ENCODE results near the gene PKHD1.
A peak's percentile ranks its signal among the peaks of the same experiment; 100 is the strongest.
"Not testable (repeated sequence)": the region's sequence is repeated elsewhere in the genome, so short reads cannot be mapped to it uniquely, and the experiment has no call there.

The PKHD1 gene

GRCh38 chr6:52000064-52000463 is 87.3 kb downstream of the PKHD1 start:
- no peak for DNase-seq (ENCODE audit: extremely low read depth in 1 of 2, low read depth in 1 of 2)

GRCh38 chr6:51996296-51996947 is 91.0 kb downstream of the PKHD1 start:
- DNase-seq (ENCODE audit: extremely low read depth in 1 of 2, low read depth in 1 of 2), result no peak

- no peak for DNase-seq (ENCODE audit: extremely low read depth in 1 of 2, low read depth in 1 of 2)
Observed at GRCh38 chr6:51995214-51995755, 92.1 kb downstream of the PKHD1 start.

GRCh38 chr6:51992876-51993275 is 94.5 kb downstream of the PKHD1 start:
- DNase-seq (ENCODE audit: extremely low read depth in 1 of 2, low read depth in 1 of 2), result no peak

- no peak for DNase-seq (ENCODE audit: extremely low read depth in 1 of 2, low read depth in 1 of 2)
Observed at GRCh38 chr6:51989789-51990188, 97.6 kb downstream of the PKHD1 start.

- DNase-seq (ENCODE audit: extremely low read depth in 1 of 2, low read depth in 1 of 2), result no peak
Observed at GRCh38 chr6:51986864-51987263, 100.5 kb downstream of the PKHD1 start.

- no peak for DNase-seq (ENCODE audit: extremely low read depth in 1 of 2, low read depth in 1 of 2)
Observed at GRCh38 chr6:51983564-51983963, 103.8 kb downstream of the PKHD1 start.

- DNase-seq (ENCODE audit: extremely low read depth in 1 of 2, low read depth in 1 of 2), result not testable (repeated sequence)
Observed at GRCh38 chr6:51982695-51983094, 104.7 kb downstream of the PKHD1 start.

- no peak for DNase-seq (ENCODE audit: extremely low read depth in 1 of 2, low read depth in 1 of 2)
Observed at GRCh38 chr6:51976374-51976773, 111.0 kb downstream of the PKHD1 start.

GRCh38 chr6:51972659-51973058 is 114.8 kb downstream of the PKHD1 start:
- no peak for DNase-seq (ENCODE audit: extremely low read depth in 1 of 2, low read depth in 1 of 2)

GRCh38 chr6:51968265-51968664 is 119.1 kb downstream of the PKHD1 start:
- no peak for DNase-seq (ENCODE audit: extremely low read depth in 1 of 2, low read depth in 1 of 2)

GRCh38 chr6:51965222-51965801 is 122.1 kb downstream of the PKHD1 start:
- DNase-seq (ENCODE audit: extremely low read depth in 1 of 2, low read depth in 1 of 2), result no peak

GRCh38 chr6:51963980-51964379 is 123.4 kb downstream of the PKHD1 start:
- DNase-seq (ENCODE audit: extremely low read depth in 1 of 2, low read depth in 1 of 2), result no peak

- DNase-seq (ENCODE audit: extremely low read depth in 1 of 2, low read depth in 1 of 2), result no peak
Observed at GRCh38 chr6:51962354-51962753, 125.1 kb downstream of the PKHD1 start.

GRCh38 chr6:51960419-51960818 is 127.0 kb downstream of the PKHD1 start:
- no peak for DNase-seq (ENCODE audit: extremely low read depth in 1 of 2, low read depth in 1 of 2)

- peak; percentile 3 to 5 for DNase-seq (ENCODE audit: extremely low read depth in 1 of 2, low read depth in 1 of 2)
Observed at GRCh38 chr6:51959744-51960383, 127.5 kb downstream of the PKHD1 start.

GRCh38 chr6:51954681-51955080 is 132.7 kb downstream of the PKHD1 start:
- no peak for DNase-seq (ENCODE audit: extremely low read depth in 1 of 2, low read depth in 1 of 2)

- DNase-seq (ENCODE audit: extremely low read depth in 1 of 2, low read depth in 1 of 2), result no peak
Observed at GRCh38 chr6:51953246-51953645, 134.2 kb downstream of the PKHD1 start.

GRCh38 chr6:51951924-51952323 is 135.5 kb downstream of the PKHD1 start:
- DNase-seq (ENCODE audit: extremely low read depth in 1 of 2, low read depth in 1 of 2), result no peak

- DNase-seq (ENCODE audit: extremely low read depth in 1 of 2, low read depth in 1 of 2), result no peak
Observed at GRCh38 chr6:51949526-51949925, 137.9 kb downstream of the PKHD1 start.

GRCh38 chr6:51939695-51940094 is 147.7 kb downstream of the PKHD1 start:
- DNase-seq (ENCODE audit: extremely low read depth in 1 of 2, low read depth in 1 of 2), result not testable (repeated sequence)
